Measurements from ENCODE around the gene INAVA. TPM values are rescaled to one million over a fixed set of nuclear protein-coding genes. Genes with fewer than 3 reads are reported as not detected.

INAVA gene
- total RNA-seq, 2 experiments from 2014 or later, result 0.42 to 0.57 TPM

DNA sequence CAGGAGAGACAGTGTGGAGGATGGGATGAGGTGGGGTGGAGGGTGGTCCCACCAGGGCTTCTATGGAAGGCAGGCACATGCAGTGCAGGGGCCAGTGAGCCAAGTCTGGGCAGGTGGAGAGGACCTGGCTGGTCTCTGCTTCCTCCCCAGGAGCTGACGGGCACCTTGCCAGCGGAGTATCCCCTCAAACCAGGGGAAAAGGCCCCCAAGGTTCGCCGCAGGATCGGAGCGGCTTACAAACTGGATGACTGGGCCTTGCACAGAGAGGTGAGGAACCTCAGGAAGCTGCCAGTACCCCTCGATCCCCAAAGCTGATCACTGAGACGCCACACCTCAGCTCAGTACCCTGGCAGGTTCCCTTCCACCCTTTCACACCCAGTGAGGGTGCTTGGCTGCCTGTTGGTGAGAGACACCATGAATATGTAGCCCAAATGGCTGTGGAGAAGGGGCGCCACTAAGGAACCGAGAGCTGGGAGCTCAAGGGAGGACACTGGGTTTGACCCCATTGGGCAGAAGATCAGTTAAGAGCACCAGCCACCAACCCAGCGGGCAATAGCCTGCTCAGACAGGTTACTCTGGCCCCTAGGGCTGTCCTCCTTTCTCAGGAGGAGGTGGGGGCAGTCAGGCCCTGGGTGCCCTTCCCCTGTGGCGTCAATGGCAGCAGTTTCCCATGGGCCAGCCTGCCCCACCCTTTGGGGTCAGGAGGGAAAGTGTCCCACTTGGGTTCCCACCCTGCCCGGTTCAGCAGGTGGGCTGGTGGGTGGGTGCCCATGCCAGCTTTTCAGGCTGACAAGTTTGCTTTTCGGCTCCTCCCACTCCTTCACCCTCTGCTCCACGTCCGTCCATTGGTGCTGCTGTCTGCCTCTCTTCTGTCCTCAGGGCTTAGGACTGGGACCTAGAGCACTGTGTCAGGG lies 5.5 kb downstream of the INAVA start:
- no peaks in the 10 kb centered on the region for H3K9me3 Mint-ChIP-seq (ENCODE audit: insufficient read depth)
- ChIA-PET POLR2A (no interaction called here), CTCF (interaction anchor here (1.4 kb wide), 1 partner anchor 11 kb away, joined by 3 read pairs; no protein-coding TSS in a partner anchor)
- H3K27me3 Mint-ChIP-seq (ENCODE audit: low read depth), result peaks cover 25% of the 10 kb centered on the region
- H3K27ac Mint-ChIP-seq, result no peak overlapping the region
- H3K4me1 Mint-ChIP-seq (ENCODE audit: low read depth), result peaks cover 7% of the 10 kb centered on the region
- ATAC-seq (no peak), DNase-seq (no peak)
- H3K36me3 Mint-ChIP-seq (ENCODE audit: low read depth), result no peaks in the 10 kb centered on the region
- H3K4me3 Mint-ChIP-seq, result no peak overlapping the region

DNA sequence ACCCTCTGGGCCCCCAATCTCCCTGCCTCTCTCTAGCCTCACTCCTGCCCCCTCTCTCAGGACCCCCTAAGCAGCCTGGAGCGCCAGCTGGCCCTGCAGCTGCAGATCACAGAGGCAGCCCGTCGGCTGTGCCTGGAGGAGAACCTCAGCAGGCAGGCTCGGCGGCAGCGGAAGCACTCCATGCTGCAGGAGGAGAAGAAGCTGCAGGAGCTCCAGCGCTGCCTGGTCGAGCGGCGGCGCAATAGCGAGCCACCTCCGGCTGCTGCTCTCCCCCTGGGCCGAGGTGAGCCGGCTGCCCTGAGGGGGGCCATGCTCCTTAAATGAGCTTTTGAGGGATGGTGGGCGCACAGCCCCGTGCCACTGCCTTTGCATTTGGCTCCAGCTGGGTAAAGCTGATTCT lies 6.2 kb downstream of the INAVA start:
- Mint-ChIP-seq H3K36me3 (ENCODE audit: low read depth) (no peaks in the 10 kb centered on the region), H3K27me3 (ENCODE audit: low read depth) (peaks cover 25% of the 10 kb centered on the region), H3K9me3 (ENCODE audit: insufficient read depth) (no peaks in the 10 kb centered on the region), H3K27ac (no peak overlapping the region), H3K4me3 (no peak overlapping the region), H3K4me1 (ENCODE audit: low read depth) (peaks cover 14% of the 10 kb centered on the region)
- ATAC-seq, result no peak
- CTCF ChIA-PET, result interaction anchor here (1.4 kb wide), 1 partner anchor 12 kb away, joined by 3 read pairs; no protein-coding TSS in a partner anchor
- DNase-seq, result no peak
- POLR2A ChIA-PET, result no interaction called here

- H3K36me3 Mint-ChIP-seq (ENCODE audit: low read depth), result no peaks in the 10 kb centered on the region
- H3K27ac Mint-ChIP-seq, result no peak overlapping the region
- H3K4me3 Mint-ChIP-seq, result no peak overlapping the region
- ChIA-PET CTCF (interaction anchor here (1.0 kb wide), 1 partner anchor 71 kb away, joined by 4 read pairs; no protein-coding TSS in a partner anchor), POLR2A (no interaction called here)
- H3K9me3 Mint-ChIP-seq (ENCODE audit: insufficient read depth), result no peaks in the 10 kb centered on the region
- H3K27me3 Mint-ChIP-seq (ENCODE audit: low read depth), result peaks cover 25% of the 10 kb centered on the region
- ATAC-seq (no peak), DNase-seq (no peak)
- H3K4me1 Mint-ChIP-seq (ENCODE audit: low read depth), result peaks cover 15% of the 10 kb centered on the region
Observed at GRCh38 chr1:200901350-200901749, 6.7 kb downstream of the INAVA start.

GRCh38 chr1:200901796-200902444 lies 7.2 kb downstream of the INAVA start:
- DNase-seq (no peak), ATAC-seq (no peak)
- H3K27me3 Mint-ChIP-seq (ENCODE audit: low read depth), result peaks cover 25% of the 10 kb centered on the region
- peaks cover 20% of the 10 kb centered on the region for H3K4me1 Mint-ChIP-seq (ENCODE audit: low read depth)
- CTCF ChIA-PET, result interaction anchor here (1.0 kb wide), 1 partner anchor 70 kb away, joined by 4 read pairs; no protein-coding TSS in a partner anchor
- no peaks in the 10 kb centered on the region for H3K36me3 Mint-ChIP-seq (ENCODE audit: low read depth)
- no peak overlapping the region for H3K4me3 Mint-ChIP-seq
- H3K9me3 Mint-ChIP-seq (ENCODE audit: insufficient read depth), result no peaks in the 10 kb centered on the region
- POLR2A ChIA-PET, result no interaction called here
- no peak overlapping the region for H3K27ac Mint-ChIP-seq

- H3K36me3 Mint-ChIP-seq (ENCODE audit: low read depth), result no peaks in the 10 kb centered on the region
- DNase-seq, result no peak
- no peak overlapping the region for H3K27ac Mint-ChIP-seq
- H3K27me3 Mint-ChIP-seq (ENCODE audit: low read depth), result peaks cover 28% of the 10 kb centered on the region
- POLR2A ChIA-PET, result interaction anchor here (0.6 to 1.2 kb wide), 3 partner anchors 36 to 40 kb away, joined by 3 to 4 read pairs (median 3); no protein-coding TSS in a partner anchor
- no peak for ATAC-seq
- CTCF ChIA-PET, result interaction anchor here (1.1 kb wide), 1 partner anchor 13 kb away, joined by 3 read pairs; no protein-coding TSS in a partner anchor
- H3K4me1 Mint-ChIP-seq (ENCODE audit: low read depth), result peaks cover 23% of the 10 kb centered on the region
- H3K4me3 Mint-ChIP-seq, result no peak overlapping the region
- H3K9me3 Mint-ChIP-seq (ENCODE audit: insufficient read depth), result no peaks in the 10 kb centered on the region
Observed at GRCh38 chr1:200903793-200904192, 9.1 kb downstream of the INAVA start.

- Mint-ChIP-seq H3K36me3 (ENCODE audit: low read depth) (no peaks in the 10 kb centered on the region), H3K27ac (no peak overlapping the region), H3K4me1 (ENCODE audit: low read depth) (peaks cover 23% of the 10 kb centered on the region), H3K4me3 (no peak overlapping the region), H3K27me3 (ENCODE audit: low read depth) (peaks cover 25% of the 10 kb centered on the region), H3K9me3 (ENCODE audit: insufficient read depth) (no peaks in the 10 kb centered on the region)
- ATAC-seq, result no peak
- ChIA-PET POLR2A (interaction anchor here (0.9 to 1.7 kb wide), 3 partner anchors 16 to 111 kb away, joined by 3 to 11 read pairs (median 4); no protein-coding TSS in a partner anchor), CTCF (interaction anchor here (1.1 to 2.6 kb wide), 2 partner anchors 14 to 67 kb away, joined by 3 to 9 read pairs; no protein-coding TSS in a partner anchor)
- DNase-seq, result no peak
Observed at GRCh38 chr1:200904772-200905171, 10.1 kb downstream of the INAVA start.

DNA sequence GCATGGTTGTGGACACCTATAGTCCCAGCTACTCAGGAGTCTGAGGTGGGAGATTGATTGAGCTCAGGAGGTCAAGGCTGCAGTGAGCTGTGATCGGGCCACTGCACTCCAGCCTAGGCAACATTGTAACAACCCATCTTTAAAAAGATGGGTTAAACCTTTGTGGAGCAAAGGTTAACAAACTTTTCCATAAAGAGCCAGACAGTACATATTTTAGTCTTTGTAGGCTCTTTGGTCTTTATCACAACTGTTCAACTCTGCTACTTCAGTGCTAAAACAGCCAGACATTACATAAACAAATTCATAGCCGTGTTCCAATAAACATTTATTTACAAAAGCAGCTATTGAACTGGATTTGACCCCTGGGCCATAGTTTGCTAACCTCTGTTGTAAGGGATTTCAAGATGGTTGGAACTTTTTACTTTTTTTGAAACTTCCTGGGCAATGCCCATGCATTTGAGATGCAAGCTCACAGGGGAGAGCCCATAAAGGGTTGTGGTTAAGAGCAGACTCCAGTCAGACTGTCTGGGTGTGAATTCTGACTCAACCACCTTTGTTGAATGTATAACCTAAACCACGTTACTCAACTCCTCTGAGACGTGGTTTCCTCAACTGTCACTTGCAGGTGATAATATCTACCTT lies 10.8 kb downstream of the INAVA start:
- ChIA-PET CTCF (interaction anchor here (0.7 to 2.6 kb wide), 2 partner anchors 14 to 66 kb away, joined by 3 to 9 read pairs; no protein-coding TSS in a partner anchor), POLR2A (interaction anchor here (0.9 to 1.7 kb wide), 3 partner anchors 17 to 110 kb away, joined by 3 to 11 read pairs (median 4); no protein-coding TSS in a partner anchor)
- no peaks in the 10 kb centered on the region for H3K36me3 Mint-ChIP-seq (ENCODE audit: low read depth)
- H3K27me3 Mint-ChIP-seq (ENCODE audit: low read depth), result peaks cover 30% of the 10 kb centered on the region
- DNase-seq (peak; percentile 67), ATAC-seq (peak; percentile 96)
- no peak overlapping the region for H3K4me3 Mint-ChIP-seq
- peaks cover 23% of the 10 kb centered on the region for H3K4me1 Mint-ChIP-seq (ENCODE audit: low read depth)
- no peak overlapping the region for H3K27ac Mint-ChIP-seq
- H3K9me3 Mint-ChIP-seq (ENCODE audit: insufficient read depth), result no peaks in the 10 kb centered on the region

DNA sequence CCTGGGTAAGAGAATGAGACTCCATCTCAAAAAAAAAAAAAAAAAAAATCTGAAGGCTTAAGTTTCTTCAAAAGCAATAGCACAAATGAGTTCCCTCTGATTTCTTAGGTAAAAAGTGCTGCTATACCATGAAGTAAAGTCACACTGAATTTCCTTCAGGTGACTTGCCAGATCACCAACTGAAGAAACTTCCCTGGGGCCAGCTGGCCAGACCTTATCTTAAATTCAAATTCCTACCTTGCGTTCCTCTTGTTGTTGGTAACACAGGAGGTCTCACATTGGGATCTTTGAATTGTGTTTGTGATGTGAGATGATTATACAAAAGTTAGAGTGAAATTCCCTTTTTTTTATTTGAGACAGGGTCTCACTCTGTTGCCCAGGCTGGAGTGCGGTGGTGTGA lies 11.8 kb downstream of the INAVA start:
- ChIA-PET CTCF (interaction anchor here (2.6 kb wide), 1 partner anchor 65 kb away, joined by 9 read pairs; no protein-coding TSS in a partner anchor), POLR2A (interaction anchor here (1.7 kb wide), 1 partner anchor 18 kb away, joined by 11 read pairs; no protein-coding TSS in a partner anchor)
- DNase-seq, result no peak
- ATAC-seq, result no peak
- Mint-ChIP-seq H3K27me3 (ENCODE audit: low read depth) (peaks cover 30% of the 10 kb centered on the region), H3K27ac (no peak overlapping the region), H3K4me3 (no peak overlapping the region), H3K4me1 (ENCODE audit: low read depth) (peaks cover 23% of the 10 kb centered on the region), H3K9me3 (ENCODE audit: insufficient read depth) (no peaks in the 10 kb centered on the region), H3K36me3 (ENCODE audit: low read depth) (no peaks in the 10 kb centered on the region)

GRCh38 chr1:200907611-200908097 lies 13.0 kb downstream of the INAVA start:
- POLR2A ChIA-PET, result no interaction called here
- no peak for DNase-seq
- H3K4me3 Mint-ChIP-seq, result no peak overlapping the region
- no peak overlapping the region for H3K27ac Mint-ChIP-seq
- H3K9me3 Mint-ChIP-seq (ENCODE audit: insufficient read depth), result no peaks in the 10 kb centered on the region
- CTCF ChIA-PET, result interaction anchor here (1.2 kb wide), 1 partner anchor 104 kb away, joined by 3 read pairs; no protein-coding TSS in a partner anchor
- ATAC-seq, result no peak
- H3K36me3 Mint-ChIP-seq (ENCODE audit: low read depth), result no peaks in the 10 kb centered on the region
- H3K4me1 Mint-ChIP-seq (ENCODE audit: low read depth), result peaks cover 23% of the 10 kb centered on the region
- H3K27me3 Mint-ChIP-seq (ENCODE audit: low read depth), result peaks cover 25% of the 10 kb centered on the region

GRCh38 chr1:200908191-200908868 lies 13.6 kb downstream of the INAVA start:
- peaks cover 24% of the 10 kb centered on the region for H3K27me3 Mint-ChIP-seq (ENCODE audit: low read depth)
- peaks cover 23% of the 10 kb centered on the region for H3K4me1 Mint-ChIP-seq (ENCODE audit: low read depth)
- H3K27ac Mint-ChIP-seq, result no peak overlapping the region
- ChIA-PET POLR2A (interaction anchor here (0.6 kb wide), 1 partner anchor 31 kb away, joined by 3 read pairs; no protein-coding TSS in a partner anchor), CTCF (interaction anchor here (1.2 kb wide), 1 partner anchor 105 kb away, joined by 3 read pairs; no protein-coding TSS in a partner anchor)
- no peak overlapping the region for H3K4me3 Mint-ChIP-seq
- H3K36me3 Mint-ChIP-seq (ENCODE audit: low read depth), result no peaks in the 10 kb centered on the region
- no peak for ATAC-seq
- no peaks in the 10 kb centered on the region for H3K9me3 Mint-ChIP-seq (ENCODE audit: insufficient read depth)
- DNase-seq, result no peak

Measured in activated CD8-positive, alpha-beta T cell treated with anti-CD3 and anti-CD28 coated beads, Interleukin-2, amount 10 ng/mL, durations not matched to agents 7 days and 5 days (primary cell).